Liver (tissue), 3 donors: ENCODE results near the gene ZC3H7B.

Source experiments
- ATF3 ChIP-seq: IDR thresholded peaks from 2 replicates; pipeline ENCODE4 v1.6.1; 2016; ENCODE audit warnings: antibody characterized with exemption
- CTCF ChIP-seq: fragments of 150-350 bp; IDR thresholded peaks from 2 replicates; pipeline ENCODE4 v1.5.1; 2017; ENCODE audit warnings: improper control_type of control experiment, low read depth, low read length; ENCODE audit not compliant: missing input control
- EGR1 ChIP-seq, 2 donors: IDR thresholded peaks; 2 replicates each; pipeline ENCODE4 v1.6.1; 2016 to 2018; ENCODE audit warnings: antibody characterized with exemption in 2 of 2, low read depth in 2 of 2
- FOXA1 ChIP-seq: IDR thresholded peaks from 2 replicates; pipeline ENCODE4 v1.6.1; 2016; ENCODE audit warnings: antibody characterized with exemption
- FOXA2 ChIP-seq: IDR thresholded peaks from 2 replicates; pipeline ENCODE4 v1.6.1; 2016; ENCODE audit warnings: antibody characterized with exemption
- JUND ChIP-seq, 2 donors: IDR thresholded peaks; 2 replicates each; pipeline ENCODE4 v1.6.1; 2016; ENCODE audit warnings: antibody characterized with exemption in 2 of 2
- MAX ChIP-seq: IDR thresholded peaks from 2 replicates; pipeline ENCODE4 v1.6.1; 2016; ENCODE audit warnings: antibody characterized with exemption
- REST ChIP-seq: IDR thresholded peaks from 2 replicates; pipeline ENCODE4 v1.6.1; 2016; ENCODE audit warnings: antibody characterized with exemption, mild to moderate bottlenecking
- SP1 ChIP-seq: IDR thresholded peaks from 2 replicates; pipeline ENCODE4 v1.6.1; 2018; ENCODE audit warnings: antibody characterized with exemption, mild to moderate bottlenecking
- TF ChIP-seq, protein P1 (sequence below): IDR thresholded peaks from 2 replicates; pipeline ENCODE4 v1.6.1; 2016; ENCODE audit warnings: antibody characterized with exemption
- donor health status: healthy.
- donor health status: healthy.

DNA sequence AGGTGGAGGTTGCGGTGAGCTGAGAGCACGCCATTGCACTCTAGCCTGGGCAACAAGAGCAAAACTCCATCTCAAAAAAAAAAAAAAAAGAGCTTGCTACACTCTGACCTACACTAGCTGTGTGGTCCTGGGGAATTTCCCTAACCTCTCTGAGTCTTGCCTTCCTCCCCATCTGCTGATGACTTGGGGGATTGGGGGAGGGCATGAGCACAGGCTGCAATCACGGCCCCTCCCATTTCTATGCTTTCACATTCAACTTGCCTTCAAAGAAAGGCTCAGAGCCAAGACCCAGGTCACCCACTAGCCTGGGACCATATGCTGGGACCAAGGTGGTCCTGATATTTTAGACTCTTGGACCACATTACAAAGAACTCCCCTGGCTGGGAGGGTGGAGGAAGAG is 40.7 kb downstream of the ZC3H7B start:
- TF ChIP-seq JUND (IDR thresholded peaks at IDR 0.05), result no peak
- TF ChIP-seq ATF3, result no peak
- TF ChIP-seq CTCF, result no peak
- no peak for TF ChIP-seq FOXA2
- no peak for TF ChIP-seq MAX
- no peak for TF ChIP-seq SP1
- TF ChIP-seq EGR1 (IDR thresholded peaks at IDR 0.05; ENCODE audit: low read depth in 2 of 2), result no peak
- TF ChIP-seq FOXA1, result no peak
- TF ChIP-seq, protein P1, sequence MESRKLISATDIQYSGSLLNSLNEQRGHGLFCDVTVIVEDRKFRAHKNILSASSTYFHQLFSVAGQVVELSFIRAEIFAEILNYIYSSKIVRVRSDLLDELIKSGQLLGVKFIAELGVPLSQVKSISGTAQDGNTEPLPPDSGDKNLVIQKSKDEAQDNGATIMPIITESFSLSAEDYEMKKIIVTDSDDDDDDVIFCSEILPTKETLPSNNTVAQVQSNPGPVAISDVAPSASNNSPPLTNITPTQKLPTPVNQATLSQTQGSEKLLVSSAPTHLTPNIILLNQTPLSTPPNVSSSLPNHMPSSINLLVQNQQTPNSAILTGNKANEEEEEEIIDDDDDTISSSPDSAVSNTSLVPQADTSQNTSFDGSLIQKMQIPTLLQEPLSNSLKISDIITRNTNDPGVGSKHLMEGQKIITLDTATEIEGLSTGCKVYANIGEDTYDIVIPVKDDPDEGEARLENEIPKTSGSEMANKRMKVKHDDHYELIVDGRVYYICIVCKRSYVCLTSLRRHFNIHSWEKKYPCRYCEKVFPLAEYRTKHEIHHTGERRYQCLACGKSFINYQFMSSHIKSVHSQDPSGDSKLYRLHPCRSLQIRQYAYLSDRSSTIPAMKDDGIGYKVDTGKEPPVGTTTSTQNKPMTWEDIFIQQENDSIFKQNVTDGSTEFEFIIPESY, result no peak
- no peak for TF ChIP-seq REST
